Neural progenitor cell (in vitro differentiated cells): ENCODE results near the gene RGS7.

Experiments used
- EZH2 ChIP-seq: fragments of 200-600 bp; sonication (generic); IDR thresholded peaks from 2 replicates; pipeline ENCODE4 v1.6.1; 2017; ENCODE audit warnings: antibody characterized with exemption, mild to moderate bottlenecking, moderate library complexity
- EZH2phosphoT487 ChIP-seq: fragments of 200-600 bp; sonication (generic); IDR thresholded peaks from 2 replicates; pipeline ENCODE4 v1.6.1; 2017; ENCODE audit warnings: antibody characterized with exemption
- TF ChIP-seq, protein P1 (sequence below): fragments of 200-600 bp; sonication (generic); IDR thresholded peaks from 2 replicates; pipeline ENCODE4 v1.5.1; 2017; ENCODE audit warnings: antibody characterized with exemption, mild to moderate bottlenecking

DNA sequence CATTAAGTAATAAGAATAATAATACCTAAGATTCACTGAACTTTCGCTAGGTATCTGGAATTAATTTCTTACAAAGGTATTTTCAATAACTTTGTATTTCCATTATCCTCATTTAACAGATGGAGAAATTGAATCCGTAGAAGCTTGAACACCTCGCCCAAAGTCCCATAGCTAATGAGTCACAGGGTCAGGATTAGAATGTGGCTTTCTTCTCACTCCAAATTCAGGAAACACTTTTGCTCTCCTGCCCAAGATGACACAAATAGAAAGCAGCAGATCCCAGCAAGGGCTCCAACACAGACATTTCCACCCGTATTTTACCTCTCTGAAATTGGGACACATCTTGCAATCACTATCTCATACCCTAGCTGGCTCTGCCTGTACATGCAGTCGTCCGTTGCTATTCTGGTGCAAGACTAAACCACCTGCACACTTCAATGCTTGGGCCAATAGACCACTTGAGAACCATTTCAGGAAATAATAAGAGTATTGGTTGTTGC lies 619.2 kb downstream of the RGS7 start:
- TF ChIP-seq, protein P1, sequence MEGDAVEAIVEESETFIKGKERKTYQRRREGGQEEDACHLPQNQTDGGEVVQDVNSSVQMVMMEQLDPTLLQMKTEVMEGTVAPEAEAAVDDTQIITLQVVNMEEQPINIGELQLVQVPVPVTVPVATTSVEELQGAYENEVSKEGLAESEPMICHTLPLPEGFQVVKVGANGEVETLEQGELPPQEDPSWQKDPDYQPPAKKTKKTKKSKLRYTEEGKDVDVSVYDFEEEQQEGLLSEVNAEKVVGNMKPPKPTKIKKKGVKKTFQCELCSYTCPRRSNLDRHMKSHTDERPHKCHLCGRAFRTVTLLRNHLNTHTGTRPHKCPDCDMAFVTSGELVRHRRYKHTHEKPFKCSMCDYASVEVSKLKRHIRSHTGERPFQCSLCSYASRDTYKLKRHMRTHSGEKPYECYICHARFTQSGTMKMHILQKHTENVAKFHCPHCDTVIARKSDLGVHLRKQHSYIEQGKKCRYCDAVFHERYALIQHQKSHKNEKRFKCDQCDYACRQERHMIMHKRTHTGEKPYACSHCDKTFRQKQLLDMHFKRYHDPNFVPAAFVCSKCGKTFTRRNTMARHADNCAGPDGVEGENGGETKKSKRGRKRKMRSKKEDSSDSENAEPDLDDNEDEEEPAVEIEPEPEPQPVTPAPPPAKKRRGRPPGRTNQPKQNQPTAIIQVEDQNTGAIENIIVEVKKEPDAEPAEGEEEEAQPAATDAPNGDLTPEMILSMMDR = no peak
- TF ChIP-seq EZH2phosphoT487 (no peak), EZH2 (no peak)
